CD4-positive, alpha-beta T cell treated with Interleukin-12 subunit alpha and Interleukin-12 subunit beta, for 1 hour (primary cell): ENCODE data around the gene FANCD2.
"Not testable (repeated sequence)": the region's sequence is repeated elsewhere in the genome, so short reads cannot be mapped to it uniquely, and the experiment has no call there.

Experiments used
- DNase-seq: peaks from one replicate; pipeline ENCODE4 v3.0.0-alpha.2; 2020

FANCD2 gene

DNA sequence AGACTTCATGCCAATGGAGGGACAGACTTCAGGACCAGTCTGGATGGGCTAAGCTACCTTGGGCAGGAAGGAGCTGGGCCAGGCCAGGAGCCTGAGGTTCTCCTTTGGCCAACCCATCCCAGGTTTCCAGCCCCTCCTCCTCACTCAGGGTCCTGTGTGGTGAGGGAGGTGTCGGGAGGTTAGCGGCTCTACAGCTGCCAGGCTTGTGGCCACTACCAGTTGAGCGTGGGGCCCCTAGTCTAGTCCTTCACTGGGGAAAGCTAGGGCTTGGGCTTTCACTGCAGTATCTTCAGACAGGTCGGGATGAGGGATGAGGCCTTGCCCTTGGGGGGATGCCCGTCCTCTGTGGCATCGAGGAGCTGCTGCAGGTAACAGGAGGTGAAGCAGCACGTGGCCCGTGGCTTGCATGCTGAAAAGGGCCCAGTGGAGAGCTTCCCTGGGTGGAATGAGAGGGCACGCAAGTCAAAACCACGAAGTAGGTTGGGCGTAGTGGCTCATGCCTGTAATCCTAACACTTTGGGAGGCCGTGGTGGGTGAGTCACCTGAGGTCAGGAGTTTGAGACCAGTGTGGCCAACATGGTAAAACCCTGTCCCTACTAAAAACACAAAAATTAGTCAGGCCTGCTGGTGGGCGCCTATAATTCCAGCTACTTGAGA, 8.5 kb upstream of the FANCD2 start:
- DNase-seq, result no peak

DNA sequence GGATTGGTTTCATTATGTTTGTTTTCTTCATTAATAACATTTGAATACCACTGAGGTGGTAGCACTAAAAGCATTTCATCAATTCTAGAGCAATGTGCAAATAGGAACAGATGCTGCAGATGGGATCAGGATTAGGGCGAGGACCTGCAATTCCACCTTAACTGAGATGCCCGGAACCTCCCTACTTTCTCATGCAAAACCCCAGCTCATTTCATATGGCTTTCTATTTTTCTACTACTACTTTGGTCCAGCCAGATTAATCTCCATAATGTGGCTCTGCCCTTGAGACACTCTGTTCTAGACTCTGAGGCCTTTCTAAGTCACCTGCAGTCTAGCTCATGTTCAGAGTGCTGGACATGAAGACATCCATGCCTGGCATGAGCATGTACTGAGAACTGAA, 7.4 kb upstream of the FANCD2 start:
- not testable (repeated sequence) for DNase-seq

DNA sequence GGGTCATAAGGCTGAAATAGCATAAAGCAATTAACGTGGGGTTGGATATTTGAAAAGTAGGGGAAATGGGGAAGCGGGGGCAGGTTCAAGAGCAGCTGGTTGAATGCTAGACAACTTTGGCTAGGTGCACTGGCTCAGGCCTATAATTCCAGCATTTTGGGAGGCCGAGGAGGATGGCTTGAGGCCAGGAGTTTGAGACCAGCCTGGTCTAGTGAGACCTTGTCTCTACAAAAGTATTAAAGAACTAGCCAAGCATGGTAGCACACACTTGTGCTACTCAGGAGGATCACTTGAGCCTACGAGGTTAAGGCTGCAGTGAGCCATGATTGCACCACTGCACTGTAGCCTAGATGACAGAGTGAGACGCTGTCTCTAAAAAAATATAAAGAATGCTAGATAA, 6.9 kb upstream of the FANCD2 start:
- DNase-seq, result no peak

DNA sequence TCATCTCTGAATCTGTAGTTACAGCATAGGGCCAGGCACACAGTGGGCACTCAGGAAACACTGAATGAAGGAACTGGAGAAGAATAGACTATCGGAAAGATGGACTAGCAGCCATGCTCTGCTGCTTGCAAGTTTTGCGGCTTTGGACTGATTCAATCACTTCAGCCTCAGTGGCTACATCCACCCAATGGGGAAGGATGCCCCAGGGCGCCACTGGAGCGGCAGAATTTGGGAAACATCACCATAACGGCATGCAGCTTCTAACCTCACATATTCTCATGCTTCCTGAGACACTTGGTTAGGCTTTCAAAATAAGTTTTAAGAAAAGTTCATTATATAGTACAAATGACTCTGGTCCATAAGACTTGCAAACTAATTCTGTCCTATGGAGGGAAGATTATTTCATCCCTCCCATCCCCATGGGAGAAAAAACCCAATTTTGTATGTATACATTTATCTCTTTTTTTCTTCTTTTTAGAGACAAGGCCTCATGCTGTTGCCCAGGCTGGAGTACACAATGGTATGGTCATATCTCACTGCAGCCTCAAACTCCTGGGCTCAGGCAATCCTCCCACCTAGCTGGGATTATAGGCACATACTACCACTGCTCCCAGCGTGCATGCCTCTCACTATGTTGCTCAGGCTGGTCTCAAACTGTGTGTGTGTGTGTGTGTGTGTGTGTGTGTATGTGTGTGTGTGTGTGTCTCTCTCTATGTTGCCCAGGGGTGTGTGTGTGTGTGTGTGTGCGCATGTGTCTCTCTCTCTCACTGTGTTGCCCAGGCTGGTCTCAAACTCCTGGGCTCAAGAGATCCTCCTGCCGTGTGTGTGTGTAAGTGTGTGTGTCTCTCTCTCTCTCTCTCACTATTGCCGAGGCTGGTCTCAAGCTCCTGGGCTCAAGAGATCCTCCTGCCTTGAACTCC, 4.1 kb upstream of the FANCD2 start:
- no peak for DNase-seq

DNA sequence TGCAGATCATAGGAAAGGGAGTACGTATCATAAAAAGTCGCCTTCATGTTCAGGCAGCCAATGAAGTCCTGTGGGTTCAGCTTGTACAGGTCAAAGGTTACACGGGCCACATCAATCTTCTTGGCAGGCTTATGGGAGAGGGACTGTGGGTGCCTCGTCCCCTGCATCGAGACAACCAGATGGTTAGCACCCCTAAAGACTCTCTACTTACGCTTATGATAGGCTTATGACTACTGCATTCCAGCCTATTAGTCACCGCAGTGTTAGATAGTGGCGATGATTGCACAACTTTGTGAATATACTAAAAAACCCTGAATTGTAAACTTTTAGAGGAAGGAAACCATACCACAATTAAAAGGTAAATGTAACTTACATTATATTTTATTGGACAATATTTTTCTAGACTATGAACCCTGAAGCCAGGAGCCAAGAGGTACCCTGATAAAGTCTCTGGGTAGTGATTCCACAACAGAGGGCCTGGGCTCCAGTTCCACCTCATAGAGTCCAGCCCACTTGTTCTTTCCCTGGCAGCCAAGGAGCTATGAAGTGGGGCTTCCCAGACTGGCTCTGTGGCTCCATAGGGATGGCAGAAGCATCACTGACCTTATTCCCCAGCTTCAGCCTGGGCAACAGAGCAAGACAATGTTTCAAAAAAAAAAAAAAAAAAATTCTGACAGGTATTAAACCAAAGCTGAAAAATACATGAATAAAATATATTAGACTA, 2.5 kb upstream of the FANCD2 start:
- no peak for DNase-seq

DNA sequence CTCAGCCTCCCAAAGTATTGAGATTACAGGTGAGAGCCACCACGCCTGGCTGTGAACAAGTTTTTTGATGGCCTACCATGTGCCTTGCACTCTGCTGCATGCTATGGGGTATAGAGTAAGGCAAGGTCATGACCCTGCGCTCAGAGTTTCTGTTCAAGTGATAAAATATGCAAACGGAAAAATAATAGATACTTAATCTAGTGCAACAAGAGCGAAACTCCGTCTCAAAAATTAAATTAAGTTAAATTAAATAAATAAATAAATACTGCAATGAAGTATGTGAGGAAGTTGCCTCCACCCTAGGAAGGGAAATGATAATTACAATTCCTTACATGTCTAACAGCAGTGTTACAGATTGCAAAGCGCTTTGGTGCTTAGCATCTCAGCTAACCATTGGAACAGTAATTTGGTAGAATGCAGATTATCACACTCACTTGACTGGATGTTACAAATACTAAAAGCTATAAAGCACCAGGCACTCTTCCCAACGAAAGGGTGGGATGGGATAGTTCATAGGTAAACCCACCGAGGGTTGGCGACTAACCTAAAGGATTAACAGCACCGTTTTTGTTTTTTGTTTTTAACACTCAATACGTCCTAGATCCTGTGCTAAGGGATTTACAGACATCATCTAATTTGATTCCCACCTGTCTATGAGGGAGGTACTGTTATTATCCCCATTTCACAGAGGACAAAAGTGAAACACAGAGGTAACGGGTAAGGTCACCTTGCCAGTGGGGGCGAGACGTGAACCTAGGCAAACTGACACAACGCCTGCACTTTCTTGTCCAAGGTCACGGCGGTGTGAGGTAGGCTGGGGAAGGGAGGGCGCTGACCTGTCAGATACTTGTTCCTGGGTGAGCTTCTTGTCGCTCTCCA, 793 bp upstream of the FANCD2 start:
- no peak for DNase-seq

DNA sequence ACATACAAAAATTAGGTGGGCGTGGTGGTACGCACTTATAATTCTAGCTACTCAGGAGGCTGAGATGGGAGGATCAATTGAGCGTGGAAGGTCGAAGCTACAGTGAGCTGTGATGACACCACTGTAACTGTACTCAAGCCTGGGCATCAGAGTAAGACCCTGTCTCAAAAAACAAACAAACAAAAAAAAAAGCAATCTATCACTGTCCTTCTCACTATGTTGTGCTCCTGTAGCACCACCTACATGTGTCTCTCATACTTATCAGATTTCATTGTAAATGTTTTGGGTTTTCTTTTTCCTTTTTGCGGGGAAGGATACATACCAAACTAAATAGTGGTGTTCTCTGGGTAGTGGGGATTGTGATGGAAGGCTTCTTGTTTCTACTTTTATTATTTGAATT, 14.8 kb downstream of the FANCD2 start:
- no peak for DNase-seq

DNA sequence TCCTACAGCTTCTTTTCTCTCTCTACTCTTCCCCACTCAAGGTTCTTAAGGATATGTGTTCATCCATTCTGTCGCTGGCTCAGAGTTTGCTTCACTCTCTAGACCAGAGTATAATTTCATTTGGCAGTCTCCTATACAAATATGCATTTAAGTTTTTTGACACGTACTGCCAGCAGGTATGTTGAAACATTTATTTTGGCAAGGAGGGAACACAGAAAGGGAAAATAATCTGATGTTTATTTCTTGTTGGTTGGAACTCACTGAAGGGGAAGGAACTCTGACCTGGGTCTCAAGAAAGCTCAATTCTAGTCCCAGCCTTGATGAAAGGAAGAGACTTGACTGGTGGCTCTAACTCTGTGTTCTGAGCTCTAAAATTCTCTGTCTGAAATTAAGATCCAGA, 21.6 kb downstream of the FANCD2 start:
- no peak for DNase-seq

DNA sequence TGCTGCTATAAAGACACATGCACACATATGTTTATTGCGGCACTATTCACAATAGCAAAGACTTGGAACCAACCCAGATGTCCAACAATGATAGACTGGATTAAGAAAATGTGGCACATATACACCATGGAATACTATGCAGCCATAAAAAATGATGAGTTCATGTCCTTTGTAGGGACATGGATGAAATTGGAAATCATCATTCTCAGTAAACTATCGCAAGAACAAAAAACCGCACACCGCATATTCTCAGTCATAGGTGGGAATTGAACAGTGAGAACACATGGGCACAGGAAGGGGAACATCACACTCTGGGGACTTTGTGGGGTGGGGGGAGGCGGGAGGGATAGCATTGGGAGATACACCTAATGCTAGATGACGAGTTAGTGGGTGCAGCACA, 26.8 kb downstream of the FANCD2 start:
- DNase-seq, result not testable (repeated sequence)

DNA sequence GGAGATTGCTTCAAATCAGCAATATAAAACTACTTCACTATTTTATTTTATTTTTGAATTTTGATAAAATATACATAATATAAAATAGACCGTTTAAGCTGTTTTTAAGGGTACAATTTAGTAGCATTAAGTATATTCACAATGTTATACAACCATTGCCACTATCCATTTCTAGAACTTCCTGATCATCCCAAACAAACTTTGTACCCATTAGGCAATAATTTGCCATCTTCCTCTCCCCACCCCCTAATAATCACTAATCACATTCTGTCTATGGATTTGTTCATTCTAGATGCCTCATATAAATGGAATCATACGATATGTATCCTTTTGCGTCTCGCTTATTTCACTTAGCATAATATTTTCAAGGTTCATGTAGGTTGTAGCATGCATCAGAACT, 28.9 kb downstream of the FANCD2 start:
- DNase-seq, result no peak

DNA sequence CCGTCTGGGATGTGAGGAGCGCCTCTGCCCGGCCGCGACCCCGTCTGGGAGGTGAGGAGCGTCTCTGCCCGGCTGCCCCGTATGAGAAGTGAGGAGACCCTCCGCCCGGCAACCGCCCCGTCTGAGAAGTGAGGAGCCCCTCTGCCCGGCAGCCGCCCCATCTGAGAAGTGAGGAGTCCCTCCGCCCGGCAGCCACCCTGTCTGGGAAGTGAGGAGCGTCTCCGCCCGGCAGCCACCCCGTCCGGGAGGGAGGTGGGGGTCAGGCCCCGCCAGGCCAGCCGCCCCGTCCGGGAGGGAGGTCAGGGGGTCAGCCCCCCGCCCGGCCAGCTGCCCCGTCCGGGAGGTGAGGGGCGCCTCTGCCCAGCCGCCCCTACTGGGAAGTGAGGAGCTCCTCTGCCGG, 43.8 kb downstream of the FANCD2 start:
- not testable (repeated sequence) for DNase-seq

DNA sequence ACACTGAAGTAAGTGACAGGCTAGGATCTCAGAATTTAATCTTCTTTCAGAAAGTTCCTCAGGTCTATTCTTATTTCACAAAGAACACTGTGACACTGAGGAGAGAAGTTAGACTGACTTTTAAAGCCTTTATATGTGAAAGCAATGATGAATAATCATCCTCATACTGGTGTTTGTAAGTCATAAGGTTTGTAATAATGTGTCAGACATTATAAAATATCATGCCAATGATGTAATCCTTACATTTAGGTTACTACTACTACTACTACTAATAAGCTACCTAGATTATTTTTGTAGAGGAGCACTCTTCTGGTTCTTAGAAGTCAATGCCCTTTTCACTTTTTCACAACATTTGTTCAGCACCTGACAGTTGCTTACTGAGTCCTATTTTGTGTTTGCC, 48.4 kb downstream of the FANCD2 start:
- DNase-seq, result no peak

DNA sequence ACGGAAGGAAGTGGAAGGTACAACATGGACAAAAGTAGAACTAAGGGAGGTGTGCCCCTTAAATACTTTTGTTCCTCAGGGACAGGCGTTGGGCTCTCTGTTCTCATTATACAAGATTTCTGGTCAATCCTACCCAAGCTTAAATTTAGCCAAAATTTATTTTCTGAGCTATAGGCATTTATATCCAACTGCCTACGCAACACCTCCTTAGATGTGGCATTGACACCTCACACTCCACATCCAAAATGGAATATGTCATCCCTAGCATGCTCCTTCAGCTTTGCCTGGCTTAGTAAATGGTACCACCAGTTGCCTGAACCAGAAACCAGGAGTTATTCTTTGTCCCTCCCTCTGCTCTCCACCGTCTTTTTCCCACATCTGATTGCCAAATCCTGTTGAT, 55.6 kb downstream of the FANCD2 start:
- no peak for DNase-seq

DNA sequence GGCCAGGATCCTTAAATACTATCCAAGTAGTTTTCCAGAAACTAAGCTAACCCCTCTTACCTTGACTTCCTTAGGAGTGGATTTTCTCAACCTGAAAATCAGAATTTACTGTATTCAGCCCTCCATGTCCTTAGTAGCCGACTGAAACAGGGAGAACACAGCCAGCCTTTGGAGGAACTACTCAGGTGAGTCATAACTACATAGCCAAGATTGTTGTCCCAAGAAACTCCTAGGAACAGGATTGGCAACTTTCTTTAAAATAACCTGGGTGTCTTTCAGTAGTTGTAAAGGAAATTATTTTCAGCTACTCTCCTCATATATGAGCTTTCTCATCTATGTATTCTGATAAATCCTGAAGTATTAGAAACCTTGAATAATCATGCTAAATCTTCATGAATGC, 59.5 kb downstream of the FANCD2 start:
- DNase-seq, result no peak

DNA sequence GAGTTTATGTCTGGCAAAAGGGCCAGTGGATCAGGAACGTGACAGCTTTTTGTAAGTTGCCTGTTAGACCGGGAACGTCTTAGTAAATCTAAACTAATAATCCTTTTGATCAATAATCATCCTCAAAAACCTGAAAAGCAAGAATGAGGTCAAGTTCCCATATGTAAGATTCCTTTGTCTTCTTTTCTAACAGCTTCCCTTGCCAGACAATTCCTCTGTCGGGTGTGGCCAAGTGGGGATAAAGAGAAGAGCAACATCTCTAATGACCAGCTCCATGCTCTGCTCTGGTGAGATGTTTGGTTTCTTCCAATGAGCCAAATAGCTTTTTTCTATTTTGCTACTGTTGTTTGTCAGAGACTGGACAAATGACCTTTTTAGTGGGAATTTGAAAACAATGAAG, 62.0 kb downstream of the FANCD2 start:
- DNase-seq, result no peak

DNA sequence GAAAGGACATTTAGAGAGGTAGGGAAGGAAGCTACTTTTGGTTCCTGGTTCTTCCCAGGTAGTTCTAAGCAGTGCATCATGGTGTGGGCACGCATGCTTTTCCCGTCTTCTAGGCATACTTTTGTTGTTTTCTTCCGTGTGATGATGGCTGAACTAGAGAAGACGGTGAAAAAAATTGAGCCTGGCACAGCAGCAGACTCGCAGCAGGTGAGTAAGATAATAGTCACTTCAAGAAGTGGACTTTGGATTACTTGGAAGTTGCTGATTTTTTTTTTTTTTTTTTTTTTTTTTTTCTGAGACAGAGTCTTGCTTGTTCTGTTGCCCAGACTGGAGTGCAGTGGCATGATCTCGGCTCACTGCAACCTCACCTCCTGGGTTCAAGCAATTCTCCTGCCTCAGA, 63.9 kb downstream of the FANCD2 start:
- DNase-seq, result no peak

DNA sequence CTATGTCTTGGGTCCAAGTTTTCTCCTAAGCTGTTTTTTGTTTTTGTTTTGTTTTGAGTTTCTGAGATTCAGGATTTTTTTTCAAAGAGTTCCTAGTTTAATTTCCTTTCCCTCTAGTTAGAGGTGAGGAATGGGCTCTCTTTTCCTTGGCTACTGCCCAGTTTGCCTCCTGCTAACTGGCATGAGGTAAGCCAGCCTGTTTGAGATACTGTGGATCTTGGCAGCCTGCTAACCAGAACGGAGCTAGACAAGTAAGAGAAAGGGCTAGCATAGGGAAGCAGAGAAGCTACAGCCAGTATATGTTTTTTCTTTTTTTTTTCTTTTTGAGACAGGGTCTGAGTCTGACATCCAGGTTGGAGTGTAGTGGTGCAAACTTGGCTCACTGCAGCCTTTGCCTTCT, 64.5 kb downstream of the FANCD2 start:
- not testable (repeated sequence) for DNase-seq

DNA sequence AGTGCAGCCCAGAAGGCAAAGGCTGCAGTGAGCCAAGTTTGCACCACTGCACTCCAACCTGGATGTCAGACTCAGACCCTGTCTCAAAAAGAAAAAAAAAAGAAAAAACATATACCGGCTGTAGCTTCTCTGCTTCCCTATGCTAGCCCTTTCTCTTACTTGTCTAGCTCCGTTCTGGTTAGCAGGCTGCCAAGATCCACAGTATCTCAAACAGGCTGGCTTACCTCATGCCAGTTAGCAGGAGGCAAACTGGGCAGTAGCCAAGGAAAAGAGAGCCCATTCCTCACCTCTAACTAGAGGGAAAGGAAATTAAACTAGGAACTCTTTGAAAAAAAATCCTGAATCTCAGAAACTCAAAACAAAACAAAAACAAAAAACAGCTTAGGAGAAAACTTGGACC, 65.2 kb downstream of the FANCD2 start:
- not testable (repeated sequence) for DNase-seq

DNA sequence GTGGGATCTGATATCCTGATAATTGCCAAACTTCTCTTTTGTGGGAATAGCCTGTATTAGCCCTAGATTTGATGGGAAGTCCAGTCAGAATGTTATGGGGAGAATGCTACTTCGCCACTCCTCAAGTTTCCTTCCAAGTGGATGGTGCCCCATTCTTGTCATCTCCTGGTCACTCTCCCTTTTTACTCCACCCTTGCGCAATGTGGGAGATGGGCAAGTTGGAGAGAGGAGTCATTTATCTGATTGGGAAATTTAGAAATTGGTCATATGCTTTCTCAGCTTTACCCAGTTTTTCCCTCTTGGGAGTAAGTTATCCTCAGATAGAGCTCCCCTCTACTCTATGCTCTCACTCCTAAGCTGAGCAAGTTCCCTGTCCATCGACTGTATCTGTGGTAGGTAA, 67.4 kb downstream of the FANCD2 start:
- no peak for DNase-seq

DNA sequence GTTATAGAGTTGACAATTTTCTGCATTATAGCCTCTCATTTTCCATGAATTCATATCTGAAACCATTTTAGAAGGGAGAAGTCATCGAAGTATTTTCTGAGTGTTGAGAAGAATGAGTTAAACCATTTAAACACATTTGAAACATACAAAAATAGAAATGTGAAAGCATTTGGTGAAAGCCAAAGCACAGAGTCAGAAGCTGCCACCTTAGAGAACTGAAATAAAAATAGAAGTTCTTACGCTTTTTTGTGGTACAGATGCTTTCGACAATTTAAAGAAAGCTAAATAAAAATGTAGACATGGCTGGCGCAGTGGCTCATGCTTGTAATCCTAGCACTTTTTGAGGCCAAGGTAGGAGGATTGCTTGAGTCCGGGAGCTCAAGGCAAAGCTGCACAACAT, 72.8 kb downstream of the FANCD2 start:
- DNase-seq, result no peak

DNA sequence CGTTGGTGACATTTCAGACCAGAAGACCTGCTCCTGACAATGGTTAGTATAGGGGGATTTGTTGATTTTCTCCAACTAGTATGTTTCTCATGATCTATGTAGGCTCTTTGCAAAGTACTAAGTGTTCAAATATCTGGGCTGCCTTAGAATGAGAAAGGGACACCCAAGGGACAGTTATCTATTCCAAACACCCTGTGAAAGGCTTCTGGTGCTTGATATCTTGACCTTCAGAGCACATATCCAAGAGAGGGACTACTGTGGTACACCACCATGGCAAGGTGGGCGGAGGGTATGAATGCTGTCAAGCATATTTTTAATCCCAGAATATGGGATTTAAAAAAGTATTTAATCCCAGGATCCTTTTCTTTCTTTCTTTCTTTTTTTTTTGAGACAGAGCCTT, 80.7 kb downstream of the FANCD2 start:
- no peak for DNase-seq

DNA sequence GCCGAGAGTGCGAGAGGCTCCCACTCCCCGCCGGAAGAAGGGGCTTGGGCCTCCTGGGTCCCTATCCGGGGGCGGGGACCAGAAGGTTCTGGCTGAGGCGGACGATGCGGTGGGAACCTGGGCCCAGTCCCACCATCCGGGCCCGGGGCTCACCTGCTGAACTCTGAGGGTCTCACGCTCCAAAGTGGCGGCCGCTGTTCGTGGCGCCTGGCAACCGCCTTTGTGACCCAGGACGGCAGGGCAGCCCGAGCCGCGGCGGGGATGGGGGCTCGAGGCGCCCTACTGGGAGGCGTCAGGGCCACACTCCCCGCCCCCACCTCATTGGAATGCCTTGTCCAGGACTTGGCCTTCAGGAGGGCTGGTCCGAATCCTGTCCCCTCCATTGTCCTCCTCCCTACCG, 81.9 kb downstream of the FANCD2 start, which contains the start of gene FANCD2OS:
Gene FANCD2OS (minus strand): TSS at position 165 of the 400 bp plus-strand sequence. CDS start 3,481 bp downstream, outside the sequence.
- no peak for DNase-seq
